HG03025 (cell line): ENCODE data around the gene SERINC3.

ENCODE experiments used
- ATAC-seq: cut with Tn5 transposase; IDR thresholded peaks from one replicate; pipeline ENCODE4 v1.9.1; 2021; ENCODE audit warnings: mild to moderate bottlenecking, moderate library complexity; ENCODE audit not compliant: unreplicated experiment, low FRiP score

The SERINC3 gene

DNA sequence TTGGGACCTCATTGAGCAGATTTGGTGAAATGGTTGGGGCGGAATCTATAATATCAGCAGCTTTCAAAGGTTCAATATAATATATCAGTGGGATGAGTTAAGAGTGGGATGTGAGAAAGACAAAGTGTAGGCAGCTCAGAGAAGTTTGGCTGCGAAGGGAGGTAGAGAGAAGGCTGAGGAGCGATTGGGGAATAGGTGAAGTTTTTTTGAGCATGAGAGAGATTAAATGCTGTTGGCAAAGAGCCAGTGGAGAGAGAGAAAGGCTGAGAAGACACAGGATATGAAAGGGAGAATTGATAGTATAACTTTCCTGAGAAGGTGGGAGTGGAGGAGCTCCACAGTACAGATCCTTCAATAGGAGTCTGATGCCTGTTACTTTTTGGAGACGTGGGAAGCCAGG lies 12.1 kb upstream of the SERINC3 start:
- ATAC-seq: no peak

DNA sequence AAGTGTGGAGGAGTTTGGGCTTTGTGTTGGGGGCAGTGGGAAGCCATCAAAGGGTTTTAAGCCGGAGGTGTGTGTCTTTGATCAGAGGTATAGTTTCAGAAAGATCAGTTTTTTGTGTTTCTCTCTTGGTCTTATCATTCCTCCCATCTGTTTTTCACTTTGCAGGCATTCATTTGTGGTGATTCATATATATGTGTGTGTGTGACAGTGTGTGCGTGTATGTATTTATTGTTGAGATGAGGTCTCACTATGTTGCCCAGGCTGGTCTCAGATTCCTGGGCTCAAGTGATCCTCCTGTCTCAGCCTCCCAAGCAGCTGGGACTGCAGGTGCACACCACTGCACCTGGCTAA lies 11.1 kb upstream of the SERINC3 start:
- ATAC-seq: no peak

DNA sequence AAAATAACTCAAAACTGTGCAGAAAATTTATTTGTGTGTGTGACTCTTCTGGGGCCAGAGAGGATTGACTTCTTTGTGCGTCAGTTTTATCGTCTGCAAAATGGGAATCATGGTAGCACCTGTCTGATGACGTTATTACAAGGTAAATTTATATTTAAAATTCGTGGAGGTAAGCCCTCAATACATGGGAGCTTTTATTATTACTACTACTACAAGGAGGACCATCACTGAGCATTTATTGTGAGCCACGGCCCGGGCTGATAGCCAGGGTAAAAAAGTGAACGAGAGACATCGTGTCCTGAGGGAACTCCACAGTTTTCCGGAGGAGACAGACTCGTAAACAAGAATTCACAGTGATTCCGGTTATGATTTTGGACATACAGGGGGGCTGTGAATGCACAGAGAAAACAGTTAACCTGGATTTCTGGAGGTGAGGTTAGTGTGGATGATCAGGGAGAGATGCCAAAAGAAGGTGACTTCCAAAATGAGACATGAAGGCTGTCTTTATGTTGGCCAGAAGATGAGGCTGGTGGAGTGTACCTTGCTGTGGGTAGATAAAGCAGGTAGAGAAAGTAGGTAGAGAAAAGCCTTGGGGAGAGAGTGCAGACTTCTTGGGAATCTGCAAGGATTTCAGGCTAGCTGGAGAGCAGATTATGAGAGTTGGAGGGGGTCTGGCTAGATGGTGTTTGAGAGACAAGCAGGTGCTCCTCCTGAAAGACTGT lies 10.6 kb upstream of the SERINC3 start:
- no peak for ATAC-seq

DNA sequence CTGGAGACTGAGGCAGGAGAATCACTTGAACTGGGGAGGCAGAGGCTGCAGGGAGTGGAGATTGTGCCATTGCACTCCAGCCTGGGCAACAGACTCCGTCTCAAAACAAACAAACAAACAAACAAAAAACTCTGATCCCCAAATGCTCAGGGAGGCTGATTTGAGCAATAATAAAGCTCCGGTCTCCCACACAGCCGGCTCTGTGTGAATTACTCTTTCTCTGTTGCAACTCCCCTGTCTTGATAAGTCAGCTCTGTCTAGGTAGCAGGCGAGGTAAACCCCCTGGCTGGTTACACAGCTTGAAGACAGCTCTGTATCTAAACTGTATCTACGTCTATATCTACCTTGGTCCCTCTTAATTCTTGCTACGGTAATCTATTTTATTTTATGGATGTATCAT lies 6.4 kb upstream of the SERINC3 start:
- no peak for ATAC-seq

DNA sequence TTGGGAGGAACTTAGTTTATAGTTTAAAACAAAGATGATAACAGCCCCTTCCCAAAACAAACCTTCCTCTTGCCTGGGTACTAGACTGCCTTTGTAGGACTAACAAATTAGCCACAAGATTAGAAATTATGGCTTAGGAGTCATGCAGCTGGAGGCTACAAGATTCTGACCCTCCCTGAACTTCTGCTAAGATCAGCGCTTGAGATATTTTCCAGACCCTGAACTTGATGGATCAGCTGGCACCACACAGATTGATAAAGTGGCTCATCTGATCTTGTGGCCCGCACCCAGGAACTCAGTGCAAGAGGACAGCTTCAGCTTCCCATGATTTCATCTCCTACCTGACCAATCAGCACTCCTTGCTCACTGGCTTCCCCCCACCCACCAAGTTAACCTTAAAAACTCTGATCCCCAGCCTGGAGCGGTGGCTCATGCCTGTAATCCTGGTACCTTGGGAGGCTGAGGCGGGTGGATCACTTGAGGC lies 5.9 kb upstream of the SERINC3 start:
- ATAC-seq: no peak

DNA sequence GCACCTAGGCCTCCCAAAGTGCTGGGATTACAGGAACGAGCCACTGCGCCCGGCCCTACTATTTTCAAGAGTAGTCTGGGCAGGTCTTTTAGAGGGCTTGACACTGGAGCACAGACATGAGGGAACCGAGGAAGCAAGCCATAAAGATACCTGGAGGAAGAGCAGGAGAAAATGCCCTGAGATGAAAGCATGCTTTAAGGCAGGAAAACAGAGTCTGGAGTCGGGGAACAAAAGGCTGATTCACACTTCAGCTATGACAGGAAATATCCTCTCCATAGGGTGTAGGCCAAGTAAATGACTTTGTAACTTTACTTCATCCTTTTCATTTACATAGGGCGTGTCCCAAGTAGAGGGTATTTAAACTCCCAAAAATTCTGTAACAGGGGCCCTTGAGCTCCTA lies 4.3 kb upstream of the SERINC3 start:
- ATAC-seq: no peak

DNA sequence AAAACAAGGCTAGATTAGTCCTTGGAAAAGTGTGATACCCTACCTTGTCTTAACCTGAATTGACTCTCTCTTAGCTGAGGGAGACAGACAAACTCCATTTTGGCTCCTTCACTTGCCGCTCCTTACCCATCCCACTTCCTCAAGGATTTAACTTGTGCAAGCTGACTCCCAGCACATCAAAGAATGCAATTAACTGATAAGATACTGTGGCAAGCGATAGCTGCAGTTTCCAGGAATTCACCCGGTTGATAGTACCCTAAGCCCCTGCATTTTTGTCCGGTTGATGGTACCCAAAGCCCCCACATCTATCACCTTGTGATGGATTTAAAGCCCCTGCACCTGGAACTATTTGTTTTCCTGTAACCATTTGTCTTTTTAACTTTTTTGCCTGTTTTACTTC lies 1.9 kb upstream of the SERINC3 start:
- no peak for ATAC-seq

DNA sequence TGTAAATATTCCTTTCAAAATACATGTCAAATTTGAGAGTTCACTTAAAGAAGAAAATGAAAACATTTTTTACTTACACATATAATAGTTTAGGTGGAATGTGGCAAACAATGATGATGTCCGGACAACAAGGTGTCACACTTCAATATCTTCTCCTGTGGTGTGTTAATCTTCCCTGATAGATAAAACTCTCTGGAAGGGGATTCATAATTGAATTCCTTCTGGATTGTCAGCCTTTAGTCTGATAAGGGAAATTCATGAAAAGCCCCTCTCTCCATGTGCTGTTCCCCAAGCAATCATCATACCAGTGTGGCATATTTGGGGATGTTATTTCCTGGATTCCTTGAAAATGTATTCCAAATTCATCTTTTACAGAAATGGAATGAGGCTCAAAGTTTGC lies 971 bp upstream of the SERINC3 start:
- ATAC-seq: no peak

DNA sequence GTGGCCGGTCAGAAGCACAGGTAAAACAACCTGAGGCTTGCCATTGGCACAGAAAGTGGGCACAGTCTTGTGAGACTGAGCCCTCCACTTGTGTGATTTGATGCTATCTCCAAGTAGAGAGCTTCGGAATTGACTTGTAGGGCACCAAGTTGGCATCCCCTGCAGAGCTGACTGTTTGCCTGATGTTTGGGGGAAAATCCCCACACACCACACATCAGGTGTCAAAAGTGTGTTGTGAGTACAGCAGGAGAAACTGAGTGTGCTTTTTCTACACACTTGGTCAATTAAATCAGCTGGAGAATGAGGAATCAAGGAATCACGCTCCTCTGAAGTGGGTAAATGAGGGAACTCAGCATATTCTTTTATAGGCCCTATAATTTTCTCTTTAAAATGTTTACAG lies 989 bp downstream of the SERINC3 start:
- ATAC-seq: no peak

DNA sequence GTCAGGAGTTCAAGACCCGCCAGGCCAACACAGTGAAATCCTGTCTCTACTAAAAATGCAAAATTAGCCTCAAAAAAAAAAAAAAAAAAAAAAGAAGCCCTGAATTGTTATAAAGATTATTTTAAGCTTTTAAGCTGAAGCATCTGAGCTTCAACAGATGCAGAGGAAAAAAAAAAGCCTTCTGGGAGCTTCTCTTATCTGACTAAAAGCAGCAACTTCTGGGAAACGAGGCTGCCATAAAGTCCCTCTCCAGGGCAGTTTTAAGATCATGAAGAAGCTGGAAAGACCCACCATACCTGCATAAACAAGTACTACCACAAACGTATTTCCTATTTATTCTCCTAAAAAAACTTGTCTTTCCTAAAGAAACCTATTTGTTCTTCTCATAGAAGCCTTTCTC lies 3.6 kb downstream of the SERINC3 start:
- no peak for ATAC-seq

DNA sequence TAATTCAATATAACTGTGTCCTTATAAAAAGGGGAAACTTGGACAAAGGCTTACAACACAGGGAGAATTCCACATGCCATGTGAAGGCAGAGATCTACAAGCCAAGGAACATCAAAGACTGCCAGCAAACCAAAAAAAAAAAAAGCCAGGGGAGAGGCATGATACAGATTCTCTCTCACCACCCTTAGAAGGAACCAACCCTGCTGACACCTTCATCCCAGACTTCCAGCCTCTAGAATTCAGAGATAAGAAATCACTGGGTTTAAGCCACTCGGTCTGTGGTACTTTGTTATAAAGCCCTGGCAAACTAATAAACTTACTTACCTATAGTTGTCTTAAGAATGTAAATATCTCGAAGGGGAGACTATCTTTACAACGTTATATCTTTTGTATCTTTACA lies 4.4 kb downstream of the SERINC3 start:
- no peak for ATAC-seq

DNA sequence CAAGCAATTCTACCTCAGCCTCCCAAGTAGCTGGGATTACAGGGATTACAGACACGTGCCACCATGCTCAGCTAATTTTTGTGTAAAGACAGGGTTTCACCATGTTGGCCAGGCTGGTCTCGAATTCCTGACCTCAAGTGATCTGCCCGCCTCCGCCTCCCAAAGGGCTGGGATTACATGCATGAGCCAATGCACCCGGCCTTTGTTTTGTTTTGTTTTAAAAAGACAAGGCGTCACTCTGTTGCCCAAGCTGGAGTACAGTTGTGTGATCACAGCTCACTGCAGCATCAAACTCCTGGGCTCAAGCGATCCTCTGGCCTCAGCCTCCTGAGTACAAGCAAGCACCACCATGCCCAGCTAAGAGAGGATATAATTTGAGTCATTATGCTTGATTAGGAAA lies 5.4 kb downstream of the SERINC3 start:
- ATAC-seq: no peak

DNA sequence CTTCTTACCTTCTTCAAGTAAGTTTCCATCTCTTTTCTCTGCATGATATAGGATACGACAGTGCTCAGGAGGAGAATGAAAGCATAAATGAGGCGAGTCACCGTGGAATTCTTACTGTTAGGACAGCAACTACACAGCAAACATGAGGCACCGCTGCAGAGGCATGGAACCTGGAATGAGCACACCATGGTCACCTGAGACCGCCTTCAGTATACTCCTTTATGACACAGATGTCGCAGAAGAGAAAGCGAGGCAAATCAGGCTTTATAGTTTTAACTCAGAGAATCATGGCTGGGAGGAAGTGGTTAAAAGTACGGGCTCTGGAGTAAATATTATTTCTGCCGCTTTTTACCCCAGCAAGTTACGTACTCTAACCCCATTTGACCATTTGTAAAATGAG lies 8.0 kb downstream of the SERINC3 start:
- no peak for ATAC-seq

DNA sequence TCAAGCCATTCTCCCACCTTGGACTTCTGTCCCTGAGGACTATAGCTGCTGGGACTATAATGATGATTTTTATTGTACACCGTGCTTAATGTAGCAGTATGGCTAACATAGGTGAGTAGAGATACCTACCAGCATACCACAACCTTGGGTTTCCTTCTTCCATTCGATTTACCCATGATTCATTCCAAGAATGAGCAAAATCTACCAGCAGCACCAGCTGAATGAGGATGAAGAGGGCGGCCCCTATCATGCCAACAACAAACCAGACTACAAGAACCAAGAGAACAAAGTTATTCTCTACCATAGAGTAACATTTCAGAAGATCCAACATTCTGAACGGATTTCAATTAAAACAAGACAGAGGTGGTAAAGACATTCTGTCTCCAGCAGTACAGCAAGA lies 12.1 kb downstream of the SERINC3 start:
- ATAC-seq: no peak

DNA sequence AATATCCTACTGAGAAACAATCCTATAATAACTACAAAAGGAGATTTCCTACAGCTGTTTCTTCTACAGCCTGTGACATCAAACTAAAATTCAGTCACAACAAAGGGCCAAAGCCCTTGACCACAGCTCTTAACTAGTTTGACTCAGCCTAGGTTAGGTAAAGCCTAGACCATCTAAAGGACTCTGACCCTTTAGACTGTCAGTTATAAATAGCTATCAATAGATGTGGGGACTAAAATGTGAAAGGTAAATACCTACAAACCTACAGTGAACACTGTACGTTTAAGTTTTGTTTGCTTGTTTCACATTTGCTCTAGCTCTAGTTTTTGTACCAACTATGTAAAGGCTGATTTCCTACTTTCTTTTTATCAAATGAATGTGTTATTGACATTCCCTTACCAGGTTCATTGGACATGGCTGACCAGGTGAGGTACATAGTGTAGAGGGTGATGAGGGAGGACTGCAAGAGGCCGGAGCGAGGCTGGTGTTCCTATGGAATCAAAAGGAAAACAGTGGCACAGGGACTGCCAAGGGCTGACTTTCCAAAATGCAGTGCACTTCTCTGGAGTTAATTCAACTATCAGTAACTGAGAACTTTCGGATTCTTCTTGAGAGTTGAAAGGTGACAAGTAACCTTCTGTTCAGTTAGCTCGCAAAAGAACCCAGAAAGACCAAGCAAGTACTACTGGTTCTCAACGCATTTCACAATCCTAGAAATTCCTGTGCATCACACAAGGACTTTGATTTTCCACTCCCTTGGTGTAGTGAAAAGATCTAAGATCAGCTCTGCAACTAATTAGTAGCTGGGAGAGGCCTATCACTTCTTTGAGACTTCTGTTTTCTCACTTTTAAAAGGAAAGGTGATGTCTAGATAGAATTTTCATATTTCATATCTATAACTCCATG lies 17.2 kb downstream of the SERINC3 start:
- no peak for ATAC-seq

DNA sequence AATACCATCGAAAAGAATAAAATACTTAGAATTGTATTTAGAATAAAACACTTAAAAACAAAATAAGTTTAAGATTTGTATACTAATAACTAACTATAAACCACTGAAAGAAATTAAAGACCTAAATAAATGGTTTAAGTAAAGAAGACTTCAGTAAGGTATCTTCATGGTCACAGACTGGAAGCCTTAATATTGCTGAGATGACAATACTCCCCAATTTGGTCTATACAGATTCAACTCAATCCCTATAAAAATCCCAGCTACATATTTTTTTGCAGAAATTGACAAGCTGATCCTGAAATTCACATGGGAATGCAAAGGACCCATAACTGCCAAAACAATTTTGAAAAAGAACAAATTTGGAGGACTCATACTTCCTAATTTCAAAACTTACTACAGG lies 18.9 kb downstream of the SERINC3 start:
- no peak for ATAC-seq

DNA sequence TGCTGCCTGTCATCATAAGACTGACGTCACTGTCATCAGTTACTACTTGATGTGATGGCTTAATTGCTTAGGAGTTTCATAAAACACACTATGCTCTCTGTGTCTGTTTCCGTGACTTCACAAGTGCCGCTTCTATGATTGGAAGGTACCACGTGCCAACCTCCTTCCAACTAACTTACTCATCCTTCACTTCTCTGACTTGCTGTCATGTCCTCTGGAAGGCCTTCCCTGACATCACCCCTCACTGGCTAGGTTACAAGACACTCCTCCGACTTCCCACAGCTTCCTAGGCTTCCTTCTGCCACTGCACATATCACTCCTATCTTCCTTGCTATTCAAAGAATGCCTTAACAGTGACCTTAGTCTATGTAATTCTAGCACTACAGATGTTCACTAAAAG lies 20.4 kb downstream of the SERINC3 start:
- ATAC-seq: no peak

DNA sequence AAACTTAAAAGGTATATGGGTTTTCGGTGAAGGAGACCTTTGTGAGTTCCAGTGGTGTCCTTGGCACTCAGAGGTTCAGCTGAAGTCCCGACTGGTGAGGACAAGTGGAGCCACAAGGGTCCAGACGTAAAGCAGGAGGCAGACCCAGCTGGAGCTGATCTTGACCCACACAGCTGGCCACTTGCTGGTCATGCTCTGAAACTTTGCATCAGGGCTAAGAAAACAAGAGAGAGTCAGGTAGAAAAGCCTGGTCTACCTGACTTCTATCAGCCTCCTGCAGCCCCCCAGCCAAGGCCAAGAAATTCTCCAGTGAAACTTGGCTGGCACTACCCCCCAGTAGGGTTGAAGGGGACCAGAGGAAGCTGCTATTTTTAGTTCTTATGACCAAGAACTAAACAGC lies 21.6 kb downstream of the SERINC3 start:
- no peak for ATAC-seq

DNA sequence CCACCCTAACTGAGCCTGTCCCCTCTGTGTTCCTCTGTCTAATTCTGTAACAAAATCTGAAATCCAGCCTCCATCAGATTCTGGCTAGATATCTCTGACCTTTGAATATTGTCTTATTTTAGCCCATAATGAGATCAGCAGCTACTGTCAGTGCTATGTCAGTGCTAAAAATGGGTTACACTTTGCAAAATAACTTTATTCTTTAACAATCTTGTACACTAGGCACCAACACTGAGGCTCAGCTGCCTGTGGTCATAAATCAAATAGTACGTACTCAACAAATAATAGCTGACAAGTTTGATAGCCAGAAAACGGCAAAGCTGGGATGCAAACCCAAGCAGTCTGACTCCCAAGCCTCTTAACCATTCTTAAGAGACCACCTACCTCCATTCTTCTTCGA lies 24.1 kb downstream of the SERINC3 start:
- ATAC-seq: no peak

DNA sequence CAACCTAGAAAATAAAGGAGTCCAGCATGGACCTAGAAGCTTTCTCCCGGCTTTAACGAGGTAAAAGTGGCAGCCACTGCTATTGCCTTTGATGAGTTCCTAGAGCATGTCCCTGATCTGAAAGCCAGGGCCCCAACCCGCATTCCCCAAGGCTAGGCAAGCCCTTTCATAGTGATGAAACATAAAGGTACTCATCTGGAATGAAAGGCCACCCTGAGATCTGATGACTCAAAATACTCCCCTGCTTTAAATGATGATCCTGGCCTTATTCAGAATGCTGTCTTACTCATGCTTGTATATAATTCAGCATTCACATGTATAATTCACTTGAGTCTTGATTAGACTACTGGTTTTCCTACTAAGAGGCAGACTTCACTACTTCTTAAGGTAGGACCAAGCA lies 24.9 kb downstream of the SERINC3 start:
- no peak for ATAC-seq

DNA sequence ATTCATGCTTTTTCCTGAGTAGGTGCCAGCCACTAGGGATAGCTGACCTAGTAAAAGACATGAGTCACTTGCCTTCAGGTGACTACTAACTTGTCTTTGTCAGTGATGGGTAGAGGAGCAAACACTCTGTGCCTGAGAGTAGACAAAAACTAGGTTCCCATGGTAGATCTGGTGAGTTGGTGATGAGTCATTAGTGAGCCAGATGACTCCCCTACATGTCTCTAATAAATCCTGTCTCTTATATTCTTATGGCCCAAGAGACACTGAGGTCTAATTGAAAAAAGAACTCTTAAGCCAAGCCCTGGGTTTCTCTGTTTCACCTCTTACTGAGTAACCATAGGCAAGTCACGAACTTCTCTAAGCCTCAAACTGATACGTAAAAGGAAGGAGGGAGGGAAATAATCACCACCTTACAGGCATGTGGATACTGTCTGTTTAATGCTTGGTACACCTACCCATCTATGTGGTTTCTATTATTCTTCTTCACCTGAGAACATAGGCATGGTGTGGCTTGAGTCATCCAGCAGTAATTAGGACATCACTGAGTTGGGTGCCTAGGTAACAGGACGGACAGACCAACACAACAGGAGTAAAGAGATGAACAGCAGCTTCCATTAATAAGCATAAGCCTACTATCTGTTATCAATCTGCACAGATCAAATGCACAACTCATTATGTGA lies 25.9 kb downstream of the SERINC3 start:
- ATAC-seq: no peak
